OCI-LY7 (cell line): ENCODE results near the gene TTC28.

Source experiments
- CTCF ChIP-seq: fragments of 200-600 bp; sonication (generic); conservative IDR thresholded peaks from 2 replicates; pipeline ENCODE4 v1.5.1; 2014; ENCODE audit warnings: mild to moderate bottlenecking, antibody characterized with exemption, low read length, moderate library complexity, mixed read lengths
- EZH2phosphoT487 ChIP-seq: fragments of 200-600 bp; sonication (generic); IDR thresholded peaks from 2 replicates; pipeline ENCODE4 v1.6.1; 2018; ENCODE audit warnings: low read depth, borderline replicate concordance, mild to moderate bottlenecking, mixed run types, antibody characterized with exemption, low read length, moderate library complexity, mixed read lengths

- TF ChIP-seq CTCF (no peak), EZH2phosphoT487 (no peak)
Measured at GRCh38 chr22:28706845-28707244, 27.2 kb upstream of the TTC28 start.
